Kidney epithelial cell (primary cell): ENCODE results near the gene TMEM19. TPM values are rescaled to one million over a fixed set of nuclear protein-coding genes. Genes with fewer than 3 reads are reported as not detected.

Experiments used
- DNase-seq: peaks from one replicate; pipeline ENCODE4 v3.0.0-alpha.2; 2010; ENCODE audit warnings: low read depth
- H3K27me3 ChIP-seq: 2 replicates; pipeline ENCODE4 v1.6.0; 2011; ENCODE audit warnings: low read length; ENCODE audit not compliant: control insufficient read depth, insufficient read depth
- H3K36me3 ChIP-seq: 2 replicates; pipeline ENCODE4 v1.5.1; 2011; ENCODE audit warnings: low read length; ENCODE audit not compliant: control insufficient read depth, insufficient read depth
- H3K4me3 ChIP-seq: 2 replicates; pipeline ENCODE4 v1.5.1; 2011; ENCODE audit warnings: low read depth, mild to moderate bottlenecking, control low read depth, low read length
- CTCF ChIP-seq: IDR thresholded peaks from 2 replicates; pipeline ENCODE4 v1.5.1; 2011; ENCODE audit warnings: mild to moderate bottlenecking, moderate library complexity, low read length, control low read depth, inconsistent platforms; ENCODE audit not compliant: insufficient read depth, poor library complexity, severe bottlenecking
- total RNA-seq: library from RNA; depleted of rRNA; stranded (reverse); fragments of >200 nt; gene quantifications from 2 replicates; pipeline ENCODE4 v1.2.3, GENCODE V29; 2015

TMEM19 gene
- total RNA-seq, 1 donor from 2014 or later = 13.1 TPM

- DNase-seq = no peak
Observed at GRCh38 chr12:71653137-71653536, 32.7 kb upstream of the TMEM19 start.

GRCh38 chr12:71654200-71654599 is 31.7 kb upstream of the TMEM19 start:
- H3K36me3 ChIP-seq = peaks cover 1% of the 10 kb centered on the region
- no peak for TF ChIP-seq CTCF
- no peak for DNase-seq

More at GRCh38 chr12:71653137-71653536, 32.7 kb upstream of the TMEM19 start:
- TF ChIP-seq CTCF = no peak
- Histone ChIP-seq H3K36me3 (no peaks in the 10 kb centered on the region), H3K27me3 (no peaks in the 10 kb centered on the region), H3K4me3 (no peak overlapping the region)

GRCh38 chr12:71655495-71655894 is 30.4 kb upstream of the TMEM19 start:
- Histone ChIP-seq H3K4me3 (no peak overlapping the region), H3K27me3 (no peaks in the 10 kb centered on the region), H3K36me3 (peaks cover 1% of the 10 kb centered on the region)
- DNase-seq = no peak
- no peak for TF ChIP-seq CTCF

More at GRCh38 chr12:71654200-71654599, 31.7 kb upstream of the TMEM19 start:
- Histone ChIP-seq H3K27me3 (no peaks in the 10 kb centered on the region), H3K4me3 (no peak overlapping the region)

DNA sequence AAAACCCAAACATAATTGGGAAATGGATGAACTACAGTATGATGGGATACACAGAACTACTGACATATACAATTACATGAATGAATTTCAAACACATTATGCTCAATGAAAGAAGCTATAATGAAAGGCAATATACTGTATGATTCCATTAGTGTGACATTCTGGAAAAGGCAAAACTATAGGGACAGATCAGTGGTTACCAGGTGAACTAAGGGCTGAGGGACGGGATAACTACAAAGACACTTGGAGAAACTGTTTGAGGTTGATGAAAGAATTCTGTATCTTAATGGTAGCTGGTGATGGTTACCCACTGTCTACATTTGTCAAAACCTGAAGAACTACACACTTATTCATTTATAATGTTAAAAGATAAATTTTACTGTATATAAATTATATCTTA is 30.0 kb upstream of the TMEM19 start:
- no peak for TF ChIP-seq CTCF
- no peak for DNase-seq
- Histone ChIP-seq H3K27me3 (no peaks in the 10 kb centered on the region), H3K4me3 (no peak overlapping the region), H3K36me3 (peaks cover 1% of the 10 kb centered on the region)

DNA sequence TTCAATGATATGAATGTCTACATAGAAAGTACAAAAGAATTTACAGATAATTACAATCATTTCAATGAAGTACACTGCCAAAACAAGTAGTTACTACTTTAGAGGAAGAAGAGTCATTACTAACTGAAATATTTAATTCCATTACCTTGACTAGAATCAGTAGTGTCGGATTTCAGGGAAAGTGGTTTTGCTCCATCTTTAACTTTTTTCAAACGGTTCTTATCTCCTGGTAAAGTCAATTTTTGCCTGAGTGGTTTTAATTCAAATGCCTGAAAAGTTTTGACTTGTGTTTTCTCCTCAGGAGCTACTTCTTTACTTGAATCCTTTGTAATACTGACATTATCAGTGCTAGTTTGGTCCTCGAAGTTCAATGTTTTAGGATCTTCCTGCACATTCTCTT is 29.1 kb upstream of the TMEM19 start:
- Histone ChIP-seq H3K36me3 (peaks cover 1% of the 10 kb centered on the region), H3K4me3 (no peak overlapping the region), H3K27me3 (no peaks in the 10 kb centered on the region)
- DNase-seq = no peak
- TF ChIP-seq CTCF = no peak

DNA sequence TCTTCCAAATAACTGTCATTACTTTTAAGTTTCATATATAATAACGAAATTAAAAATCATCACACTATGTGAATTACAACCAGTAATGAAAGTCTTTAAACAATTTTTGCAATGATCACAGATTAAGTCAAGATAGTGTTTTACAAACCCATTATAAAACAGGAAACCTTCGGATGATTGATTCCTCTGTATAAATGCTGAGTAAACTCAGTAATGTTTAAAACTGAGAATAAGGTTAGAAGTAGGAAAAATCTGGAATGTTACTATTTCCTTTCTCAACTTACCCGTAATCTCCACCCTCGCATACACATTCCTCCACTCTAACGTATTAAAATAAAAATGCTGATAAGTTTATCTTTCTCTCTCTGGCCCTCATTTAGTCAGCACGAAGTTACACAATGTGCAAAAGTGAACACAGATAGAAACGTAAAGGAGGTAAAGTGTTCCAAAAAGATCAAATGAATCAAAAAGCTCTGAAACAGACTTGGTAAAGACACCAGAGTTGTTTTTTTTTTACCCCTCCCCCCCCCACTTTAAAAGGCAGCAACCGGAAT is 23.8 kb upstream of the TMEM19 start:
- no peak for DNase-seq
- no peak for TF ChIP-seq CTCF
- no peaks in the 10 kb centered on the region for H3K27me3 ChIP-seq
- H3K4me3 ChIP-seq = peak overlapping the region; percentile 79
- peaks cover 1% of the 10 kb centered on the region for H3K36me3 ChIP-seq
